ENCODE data around the gene MAPK1.

- TF ChIP-seq CTCF (IDR thresholded peaks at IDR 0.05; ENCODE audit: low read depth, low read length) (no peak), EZH2phosphoT487 (IDR thresholded peaks at IDR 0.05; ENCODE audit: low read depth) (no peak)
These were observed 26.0 kb downstream of the MAPK1 start for GRCh38 chr22:21841422-21841821.
